ENCODE results near the gene COL27A1. TPM values are rescaled to one million over a fixed set of nuclear protein-coding genes. Genes with fewer than 3 reads are reported as not detected.
"Not testable (repeated sequence)": the region's sequence is repeated elsewhere in the genome, so short reads cannot be mapped to it uniquely, and the experiment has no call there.

Gene COL27A1
- total and polyA plus RNA-seq, 8 donors = 15.8 to 180 (median 147) TPM

- no peak overlapping the region for H3K27ac ChIP-seq
- intact Hi-C loops (cut with DNase I) = no loop called here
- peaks cover 0 to 8% of the 10 kb centered on the region in 2 donors for H3K27me3 ChIP-seq
- peaks cover 0 to 11% of the 10 kb centered on the region in 2 donors for H3K9me3 ChIP-seq
- H3K36me3 ChIP-seq = no peaks in the 10 kb centered on the region
- no peak for TF ChIP-seq CTCF (IDR thresholded peaks at IDR 0.05)
- H3K4me3 ChIP-seq = no peak overlapping the region
- ATAC-seq (no peak), DNase-seq (no peak)
- no peaks in the 10 kb centered on the region for H3K4me1 ChIP-seq
Observed at GRCh38 chr9:114126247-114127060, 28.9 kb upstream of the COL27A1 start.

GRCh38 chr9:114128759-114129158, 26.6 kb upstream of the COL27A1 start:
- H3K4me1 ChIP-seq; intact Hi-C loops (cut with DNase I); H3K4me3 ChIP-seq; DNase-seq; ATAC-seq; H3K36me3 ChIP-seq; H3K27ac ChIP-seq: not testable (repeated sequence)
- Histone ChIP-seq H3K9me3 (peaks cover 0 to 11% of the 10 kb centered on the region in 2 donors), H3K27me3 (peaks cover 0 to 11% of the 10 kb centered on the region in 2 donors)

- ATAC-seq = no peak
- Histone ChIP-seq H3K4me3 (no peak overlapping the region), H3K27ac (no peak overlapping the region), H3K4me1 (no peaks in the 10 kb centered on the region), H3K9me3 (peaks cover 0 to 11% of the 10 kb centered on the region in 2 donors), H3K36me3 (no peaks in the 10 kb centered on the region), H3K27me3 (peaks cover 0 to 11% of the 10 kb centered on the region in 2 donors)
- no peak for TF ChIP-seq CTCF (IDR thresholded peaks at IDR 0.05)
- DNase-seq = no peak
- intact Hi-C loops (cut with DNase I) = no loop called here
Observed at GRCh38 chr9:114130141-114130540, 25.2 kb upstream of the COL27A1 start.

- ATAC-seq (no peak), DNase-seq (peak in 1 of 4 donors; percentile 44)
- Histone ChIP-seq H3K9me3 (peaks cover 0 to 11% of the 10 kb centered on the region in 2 donors), H3K27ac (no peak overlapping the region), H3K36me3 (no peaks in the 10 kb centered on the region), H3K4me1 (no peaks in the 10 kb centered on the region), H3K4me3 (no peak overlapping the region), H3K27me3 (peaks cover 0 to 11% of the 10 kb centered on the region in 2 donors)
- intact Hi-C loops (cut with DNase I) = no loop called here
- TF ChIP-seq CTCF (IDR thresholded peaks at IDR 0.05) = no peak
Observed at GRCh38 chr9:114130624-114131277, 24.6 kb upstream of the COL27A1 start.

- peaks cover 0 to 11% of the 10 kb centered on the region in 2 donors for H3K9me3 ChIP-seq
- TF ChIP-seq CTCF (IDR thresholded peaks at IDR 0.05) = no peak
- no peaks in the 10 kb centered on the region for H3K4me1 ChIP-seq
- ATAC-seq = no peak
- peaks cover 0 to 11% of the 10 kb centered on the region in 2 donors for H3K27me3 ChIP-seq
- DNase-seq = no peak
- H3K27ac ChIP-seq = no peak overlapping the region
- no peak overlapping the region for H3K4me3 ChIP-seq
- intact Hi-C loops (cut with DNase I) = no loop called here
- no peaks in the 10 kb centered on the region for H3K36me3 ChIP-seq
Observed at GRCh38 chr9:114131808-114132549, 23.4 kb upstream of the COL27A1 start.
